Osteocyte (in vitro differentiated cells): ENCODE data around the gene MUC13. TPM values are rescaled to one million over a fixed set of nuclear protein-coding genes. Genes with fewer than 3 reads are reported as not detected.

Experiments used
- DNase-seq: peaks from one replicate; pipeline ENCODE4 v3.0.0; 2021; ENCODE audit warnings: mixed read lengths; ENCODE audit not compliant: unreplicated experiment; ENCODE audit errors: extremely low spot score
- H3K27ac Mint-ChIP-seq: one replicate; pipeline ENCODE4 v1.8.0; 2021; ENCODE audit warnings: mild to moderate bottlenecking, mixed read lengths; ENCODE audit not compliant: unreplicated experiment
- H3K27me3 Mint-ChIP-seq: one replicate; pipeline ENCODE4 v1.8.0; 2021; ENCODE audit warnings: mixed read lengths; ENCODE audit not compliant: unreplicated experiment
- H3K36me3 Mint-ChIP-seq: one replicate; pipeline ENCODE4 v1.8.0; 2021; ENCODE audit warnings: mixed read lengths; ENCODE audit not compliant: unreplicated experiment
- H3K4me1 Mint-ChIP-seq: one replicate; pipeline ENCODE4 v1.8.0; 2021; ENCODE audit warnings: mixed read lengths; ENCODE audit not compliant: unreplicated experiment
- H3K4me3 Mint-ChIP-seq: one replicate; pipeline ENCODE4 v1.8.0; 2021; ENCODE audit warnings: mild to moderate bottlenecking, moderate library complexity, mixed read lengths; ENCODE audit not compliant: unreplicated experiment
- H3K9me3 Mint-ChIP-seq: one replicate; pipeline ENCODE4 v1.8.0; 2021; ENCODE audit warnings: mixed read lengths; ENCODE audit not compliant: unreplicated experiment
- CTCF ChIP-seq: fragments of 200-600 bp; sonication (generic); IDR thresholded peaks from 2 replicates; pipeline ENCODE4 v1.5.0; 2021; ENCODE audit warnings: antibody characterized with exemption, mild to moderate bottlenecking, moderate library complexity
- total RNA-seq: library from RNA; stranded (reverse); gene quantifications from 2 replicates; pipeline ENCODE4 v1.2.1, GENCODE V29; 2021

MUC13 gene
- total RNA-seq, 1 donor from 2014 or later, result not detected

- no peak for DNase-seq
- H3K36me3 Mint-ChIP-seq, result no peaks in the 10 kb centered on the region
- H3K27ac Mint-ChIP-seq, result no peak overlapping the region
- TF ChIP-seq CTCF, result no peak
- H3K4me3 Mint-ChIP-seq, result no peak overlapping the region
- peaks cover 11% of the 10 kb centered on the region for H3K27me3 Mint-ChIP-seq
- peaks cover 10% of the 10 kb centered on the region for H3K4me1 Mint-ChIP-seq
- H3K9me3 Mint-ChIP-seq, result no peaks in the 10 kb centered on the region
Observed at GRCh38 chr3:124904835-124905492, 29.6 kb downstream of the MUC13 start.

DNA sequence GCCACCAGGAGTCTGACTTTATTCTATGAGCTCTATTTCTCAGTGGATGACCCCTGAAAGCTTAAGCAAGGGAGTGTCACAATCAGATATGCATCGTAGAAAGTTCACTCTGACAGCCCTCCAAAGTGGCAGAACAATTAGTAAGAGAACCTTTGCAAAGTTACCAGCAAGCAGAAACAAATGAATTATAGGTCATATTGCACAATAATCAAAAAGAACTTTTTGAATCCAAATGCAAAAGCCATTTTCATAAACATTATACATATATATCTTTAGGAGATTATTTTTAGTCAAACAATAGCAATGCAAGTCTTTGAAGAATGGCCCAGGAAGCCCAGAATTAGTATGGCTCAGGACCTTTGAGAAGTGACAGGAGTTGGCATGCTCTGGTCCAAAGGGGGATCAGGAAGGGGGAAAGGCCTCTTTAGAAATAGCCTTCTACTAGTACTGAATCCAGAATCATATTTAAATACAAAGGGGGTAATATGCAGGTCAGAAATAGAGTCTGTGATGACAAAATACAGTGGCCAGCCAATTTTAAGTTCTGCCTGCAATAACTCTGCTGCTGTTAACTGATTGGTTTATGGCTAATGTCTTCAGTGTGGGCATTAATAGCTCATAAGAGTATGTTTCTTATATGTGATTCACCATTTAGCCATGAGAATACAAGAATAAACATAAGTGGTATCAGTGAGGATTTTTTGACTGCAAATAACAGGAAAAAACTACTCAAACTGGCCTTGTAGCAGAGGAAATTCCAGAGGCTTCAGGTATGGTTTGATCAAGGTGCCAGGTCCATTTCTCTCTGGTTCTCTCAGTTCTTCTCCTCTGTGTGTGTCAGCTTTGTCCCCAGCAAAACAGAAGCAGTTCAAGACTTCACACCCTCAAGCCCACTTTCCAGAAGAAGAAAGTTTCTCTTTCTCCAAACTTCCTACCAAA, 30.4 kb downstream of the MUC13 start:
- Mint-ChIP-seq H3K27me3 (peaks cover 11% of the 10 kb centered on the region), H3K36me3 (no peaks in the 10 kb centered on the region), H3K9me3 (no peaks in the 10 kb centered on the region), H3K4me1 (peaks cover 10% of the 10 kb centered on the region), H3K27ac (no peak overlapping the region), H3K4me3 (no peak overlapping the region)
- DNase-seq, result no peak
- TF ChIP-seq CTCF, result no peak

DNA sequence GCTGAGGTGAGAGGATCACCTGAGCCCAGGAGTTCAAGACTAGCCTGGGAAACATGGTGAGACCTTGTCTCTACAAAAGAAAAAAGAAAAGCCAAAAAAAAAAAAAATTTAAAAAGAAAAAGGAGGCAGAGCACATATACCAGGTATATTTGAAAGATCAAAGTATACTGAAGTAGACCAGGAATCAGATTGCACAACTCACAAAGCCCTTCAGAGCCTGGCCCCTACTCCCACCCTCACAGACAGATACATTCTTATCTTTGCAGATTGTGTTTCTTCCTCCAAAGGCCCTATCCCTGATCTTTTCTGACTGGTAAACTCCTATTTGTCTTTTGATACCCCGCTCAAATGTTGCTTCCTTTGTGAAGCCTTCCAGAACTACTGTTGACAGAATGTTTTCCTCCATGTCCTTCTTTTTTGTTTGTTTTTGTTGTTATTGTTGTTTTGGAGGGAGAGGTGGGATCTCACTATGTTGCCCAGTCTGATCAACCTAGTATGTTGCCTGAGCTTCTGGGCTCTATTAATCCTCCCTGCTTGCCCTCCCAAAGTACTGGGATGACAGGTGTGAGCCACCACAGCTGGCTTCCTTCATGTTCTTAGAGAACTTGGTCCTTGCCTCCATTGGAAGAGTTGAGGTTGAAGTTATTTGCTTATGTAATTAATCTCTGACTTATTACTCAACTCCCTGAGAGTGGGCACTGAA, 37.6 kb downstream of the MUC13 start:
- peaks cover 10% of the 10 kb centered on the region for H3K4me1 Mint-ChIP-seq
- no peak overlapping the region for H3K4me3 Mint-ChIP-seq
- H3K27ac Mint-ChIP-seq, result no peak overlapping the region
- H3K36me3 Mint-ChIP-seq, result no peaks in the 10 kb centered on the region
- DNase-seq, result no peak
- H3K27me3 Mint-ChIP-seq, result no peaks in the 10 kb centered on the region
- H3K9me3 Mint-ChIP-seq, result no peaks in the 10 kb centered on the region
- no peak for TF ChIP-seq CTCF

DNA sequence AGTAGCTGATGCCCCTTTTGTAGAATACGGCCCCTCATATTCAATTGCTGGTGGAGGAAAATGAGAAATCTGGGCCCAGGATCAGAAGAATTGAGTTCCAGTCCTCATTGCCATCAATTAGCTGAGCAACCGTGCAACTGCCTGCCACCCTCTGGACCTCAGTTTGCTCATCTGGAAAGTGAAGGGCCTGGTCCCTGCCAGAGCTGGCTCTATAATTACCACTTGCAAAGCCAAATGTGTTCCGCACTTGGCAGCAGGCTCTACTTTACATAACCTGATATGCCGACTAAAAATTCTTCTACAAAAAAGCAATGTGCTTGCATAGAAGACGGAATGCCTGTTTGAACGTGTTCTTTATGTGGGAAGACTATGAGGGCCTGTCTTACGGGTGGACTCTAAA, 38.8 kb downstream of the MUC13 start:
- Mint-ChIP-seq H3K4me3 (no peak overlapping the region), H3K27ac (no peak overlapping the region)

More for the DNA sequence above, 38.8 kb downstream of the MUC13 start:
- Mint-ChIP-seq H3K9me3 (no peaks in the 10 kb centered on the region), H3K36me3 (no peaks in the 10 kb centered on the region), H3K4me1 (peaks cover 5% of the 10 kb centered on the region), H3K27me3 (no peaks in the 10 kb centered on the region)
- TF ChIP-seq CTCF, result no peak
- no peak for DNase-seq
